HG02642 (cell line): ENCODE results near the gene HECW1.
"Not testable (repeated sequence)": the region's sequence is repeated elsewhere in the genome, so short reads cannot be mapped to it uniquely, and the experiment has no call there.

Experiments
- ATAC-seq: cut with Tn5 transposase; IDR thresholded peaks from one replicate; pipeline ENCODE4 v1.9.1; 2021; ENCODE audit warnings: mild to moderate bottlenecking; ENCODE audit not compliant: unreplicated experiment, poor library complexity

The HECW1 gene

GRCh38 chr7:43199371-43200160 lies 87.1 kb downstream of the HECW1 start:
- ATAC-seq, result no peak

- ATAC-seq, result no peak
These were observed 89.5 kb downstream of the HECW1 start for GRCh38 chr7:43201912-43202311.

DNA sequence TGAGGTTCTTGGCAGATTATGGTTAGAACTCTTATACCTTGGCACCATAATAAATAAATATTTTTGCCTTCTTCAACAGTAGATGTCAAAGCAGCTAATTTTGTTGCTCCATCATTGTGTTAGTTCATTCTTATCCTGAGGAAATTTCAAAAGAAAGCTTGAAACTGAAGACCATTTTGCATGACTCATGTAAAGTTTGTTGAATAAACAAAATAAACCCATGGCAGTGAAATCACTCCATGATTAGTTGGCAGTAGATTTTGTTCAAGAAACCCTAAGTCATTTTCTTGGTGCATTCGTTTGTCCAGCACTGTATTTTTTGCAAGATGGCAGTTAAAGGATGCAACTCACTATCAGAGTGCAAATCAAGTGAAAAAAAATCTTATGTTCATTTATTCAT lies 91.6 kb downstream of the HECW1 start:
- no peak for ATAC-seq

DNA sequence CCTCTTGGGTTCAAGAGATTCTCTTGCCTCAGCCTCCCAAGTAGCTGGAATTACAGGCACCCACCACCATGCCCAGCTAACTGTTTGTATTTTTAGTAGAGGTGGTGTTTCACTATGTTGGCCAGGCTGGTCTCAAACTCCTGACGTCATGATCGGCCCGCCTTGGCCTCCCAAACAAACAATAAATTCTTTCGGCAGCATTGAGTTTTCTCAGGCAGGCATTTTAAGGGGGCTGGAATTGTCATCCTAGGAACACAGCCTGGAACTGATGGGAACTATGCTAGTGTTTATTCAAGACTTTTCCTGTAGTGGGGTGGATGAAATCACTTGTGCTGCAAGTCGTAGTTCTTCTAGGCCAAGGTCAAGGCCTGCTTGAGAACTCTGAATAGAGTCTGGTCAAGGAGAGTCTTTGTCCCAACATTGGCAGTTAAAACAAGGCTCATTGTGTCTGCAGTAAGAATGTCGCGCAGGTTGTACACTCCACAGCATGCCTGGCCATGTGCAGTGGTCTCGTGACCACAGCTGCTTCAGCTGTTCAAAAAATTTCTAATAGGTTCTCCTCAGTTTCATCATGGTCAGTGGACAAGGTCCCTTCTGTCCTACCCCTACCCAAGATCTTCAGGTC lies 92.8 kb downstream of the HECW1 start:
- no peak for ATAC-seq

GRCh38 chr7:43208242-43208641 lies 95.8 kb downstream of the HECW1 start:
- no peak for ATAC-seq

DNA sequence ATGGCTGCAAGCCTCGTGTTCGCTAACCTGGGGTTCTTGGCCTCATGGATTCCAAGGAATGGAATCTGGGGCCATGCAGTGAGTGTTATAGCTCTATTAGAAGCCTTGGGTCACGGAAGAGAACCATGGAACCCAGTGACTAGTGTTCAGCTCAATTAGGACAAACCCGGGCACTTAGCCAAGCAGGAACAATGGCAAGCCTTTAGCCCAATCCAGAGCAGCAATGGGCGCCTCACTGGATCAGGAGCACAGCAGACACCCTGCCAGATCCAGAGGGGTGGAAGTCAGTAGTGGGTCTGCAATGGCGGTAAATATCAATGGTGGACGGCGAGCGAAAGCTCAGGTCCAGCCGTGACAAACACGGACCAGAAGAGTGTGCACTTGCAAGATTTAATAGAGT lies 98.1 kb downstream of the HECW1 start:
- not testable (repeated sequence) for ATAC-seq

GRCh38 chr7:43211286-43211685 lies 98.8 kb downstream of the HECW1 start:
- no peak for ATAC-seq

DNA sequence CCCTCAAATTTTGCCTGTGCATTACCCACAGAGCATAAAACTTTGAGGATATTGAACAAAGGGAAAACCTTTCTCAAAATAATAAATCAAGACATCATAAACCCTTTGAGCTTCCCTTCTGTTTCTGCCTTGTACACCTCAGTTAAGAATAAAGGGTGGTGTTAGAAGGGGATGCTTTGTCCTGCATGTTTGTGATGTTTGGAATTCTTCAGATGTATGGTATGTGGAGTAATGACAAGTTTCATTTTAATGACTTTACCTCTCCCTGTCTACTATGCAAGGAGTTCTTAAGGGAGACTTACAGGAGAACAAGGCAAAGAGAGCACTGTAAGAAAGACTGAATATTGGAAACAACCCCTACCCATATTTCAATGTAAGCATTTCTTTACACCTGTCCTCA lies 99.2 kb downstream of the HECW1 start:
- no peak for ATAC-seq

- ATAC-seq, result no peak
These were observed 100.5 kb downstream of the HECW1 start for GRCh38 chr7:43212921-43213320.

DNA sequence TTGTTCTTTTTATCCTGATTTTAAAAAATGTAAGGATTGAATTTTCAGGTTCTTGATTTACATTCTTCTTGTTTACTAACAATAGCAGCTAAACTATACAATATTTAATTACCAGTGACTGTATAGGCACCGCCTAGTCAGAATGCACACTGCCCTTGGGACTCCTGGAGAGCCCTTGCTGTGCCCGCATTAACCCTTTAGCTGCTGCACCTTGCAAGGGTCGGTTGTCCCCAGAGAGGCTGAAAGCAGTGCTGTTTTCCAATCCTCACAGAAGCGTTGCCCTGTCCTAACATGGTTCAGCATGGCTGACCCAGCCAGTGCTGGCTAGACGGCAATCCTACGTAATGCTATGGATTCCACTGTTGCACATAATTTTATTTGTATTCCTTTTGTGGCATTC lies 102.6 kb downstream of the HECW1 start:
- ATAC-seq, result no peak

GRCh38 chr7:43217055-43217454 lies 104.6 kb downstream of the HECW1 start:
- ATAC-seq, result no peak

DNA sequence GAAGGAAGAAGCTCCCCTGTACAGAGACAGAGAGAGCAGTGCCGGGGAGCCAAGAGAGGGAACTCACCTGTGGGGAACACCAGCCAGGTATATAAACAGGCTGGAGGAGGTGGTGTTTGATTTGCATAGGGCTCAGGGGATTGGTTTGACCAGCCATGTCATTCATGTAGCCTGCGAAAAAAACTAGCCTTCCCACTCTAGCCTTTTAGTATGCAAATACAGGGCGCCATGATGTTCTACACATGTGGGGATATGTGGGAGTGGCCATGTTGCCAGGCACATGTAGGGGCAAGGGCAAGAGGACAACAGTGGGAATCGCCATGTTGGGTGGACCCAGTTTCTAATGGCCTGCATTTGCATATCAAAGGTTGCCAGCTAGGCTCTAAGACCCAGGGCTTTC lies 106.5 kb downstream of the HECW1 start:
- not testable (repeated sequence) for ATAC-seq

DNA sequence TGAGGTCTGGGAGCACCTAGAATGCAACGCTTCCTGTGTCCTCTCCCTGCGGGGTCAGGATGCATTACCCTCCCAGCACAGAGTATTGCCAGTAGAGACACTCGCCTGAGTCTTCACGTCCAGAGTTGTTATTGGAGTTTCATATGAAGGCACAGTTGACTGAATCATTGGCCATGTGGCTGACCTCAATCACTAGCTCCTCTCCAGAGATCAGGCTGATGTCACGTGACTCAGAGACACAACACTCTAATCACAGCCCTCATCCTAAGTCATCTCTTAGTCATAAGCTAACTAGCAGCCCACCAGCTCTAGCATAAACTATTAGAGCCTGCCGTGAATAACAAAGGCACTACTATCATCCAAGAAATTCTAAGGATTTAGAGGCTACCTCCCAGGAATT lies 107.8 kb downstream of the HECW1 start:
- ATAC-seq, result no peak

DNA sequence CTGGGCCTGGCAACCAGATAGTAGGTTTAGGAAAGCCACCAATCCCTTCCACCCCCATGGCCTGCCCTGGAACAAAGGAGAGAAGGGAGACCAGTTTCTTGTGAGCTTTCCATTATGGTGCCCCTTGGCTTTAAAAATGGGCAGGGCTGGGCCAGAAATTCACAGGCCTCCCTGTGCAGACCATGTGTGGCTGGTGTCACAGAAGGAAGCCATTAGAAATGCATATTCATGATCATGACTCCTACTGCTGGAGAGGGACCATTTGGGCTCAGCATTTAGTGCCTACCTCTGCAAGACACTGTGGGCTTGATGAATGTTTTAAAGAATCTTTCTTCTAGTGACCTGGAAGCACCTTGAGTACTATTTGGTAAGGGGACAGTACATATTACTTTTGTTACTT lies 108.3 kb downstream of the HECW1 start:
- ATAC-seq, result no peak

DNA sequence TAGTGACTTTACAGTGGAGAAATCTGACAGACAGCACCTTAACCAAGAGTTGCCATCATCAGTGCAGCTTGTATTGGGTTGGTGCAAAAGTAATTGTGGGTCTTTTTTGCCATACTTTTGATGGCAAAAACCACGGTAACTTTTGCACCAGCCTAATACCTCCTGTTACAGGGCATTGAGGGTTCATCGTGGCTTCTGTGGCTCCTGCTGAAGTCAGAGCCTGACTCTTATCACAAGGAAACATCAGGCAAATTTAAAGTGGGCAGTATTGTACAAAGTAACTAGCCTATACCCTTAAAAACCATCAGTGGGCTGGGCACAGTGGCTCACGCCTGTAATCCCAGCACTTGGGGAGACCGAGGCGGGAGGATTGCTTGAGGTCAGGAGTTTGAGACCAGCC lies 117.4 kb downstream of the HECW1 start:
- no peak for ATAC-seq

DNA sequence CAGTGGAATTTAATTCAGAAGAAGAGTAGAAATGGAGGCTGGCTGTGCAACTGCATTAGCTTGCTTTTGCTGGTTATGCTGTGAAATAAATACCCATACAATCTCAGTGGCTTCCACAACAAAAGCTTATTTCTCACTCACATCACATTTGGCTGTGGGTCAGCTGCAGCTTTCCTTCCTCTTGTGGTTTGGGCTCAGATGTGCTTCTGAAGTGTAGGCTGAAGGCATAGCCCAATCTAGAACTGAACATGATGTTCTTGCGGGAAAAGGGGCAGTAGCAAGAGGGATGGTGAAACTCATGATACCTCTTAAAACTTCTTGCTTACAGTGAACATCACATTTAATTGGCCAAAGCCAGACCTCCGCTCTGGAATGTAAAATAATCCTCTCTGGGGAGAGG lies 119.9 kb downstream of the HECW1 start:
- no peak for ATAC-seq

DNA sequence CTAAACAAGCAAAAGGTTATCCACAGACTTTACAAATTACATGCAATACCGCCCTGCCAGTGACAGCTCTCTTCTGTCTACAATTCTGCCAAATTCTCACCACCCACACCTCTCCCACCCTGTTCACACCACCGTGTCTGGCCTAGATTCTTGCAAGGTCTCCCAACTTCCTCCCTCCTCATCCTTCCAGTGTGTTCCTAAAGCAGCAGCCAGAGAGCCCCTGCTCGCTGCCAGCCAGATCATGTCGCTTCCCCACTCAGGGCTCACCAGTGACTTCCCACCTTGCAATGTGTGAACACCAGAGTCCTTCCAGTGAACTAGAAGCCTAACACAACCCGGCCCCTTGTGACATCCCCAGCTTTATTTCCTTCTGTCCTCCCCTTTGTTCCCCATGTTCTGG lies 121.6 kb downstream of the HECW1 start:
- no peak for ATAC-seq

GRCh38 chr7:43234968-43235367 lies 122.5 kb downstream of the HECW1 start:
- ATAC-seq, result no peak

DNA sequence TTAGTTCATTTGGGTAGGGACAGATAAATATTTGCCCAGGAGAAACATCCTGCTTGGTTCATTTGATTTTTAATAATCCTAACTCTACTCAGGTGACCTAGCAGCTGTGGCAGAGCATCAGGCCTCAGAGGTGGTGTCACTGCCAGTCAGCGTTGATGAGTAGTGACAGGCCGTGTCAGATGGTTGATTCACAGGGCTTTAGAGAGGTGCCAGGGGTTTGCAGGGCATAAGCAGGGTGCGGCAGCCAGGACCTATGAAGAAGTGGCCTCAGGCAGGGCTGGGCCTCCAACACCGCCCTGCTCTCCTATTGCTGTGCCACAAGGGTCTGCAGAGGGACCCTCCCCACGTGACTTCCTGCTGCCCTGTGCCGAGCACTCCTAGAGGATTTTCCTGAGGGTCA lies 128.1 kb downstream of the HECW1 start:
- ATAC-seq, result no peak

DNA sequence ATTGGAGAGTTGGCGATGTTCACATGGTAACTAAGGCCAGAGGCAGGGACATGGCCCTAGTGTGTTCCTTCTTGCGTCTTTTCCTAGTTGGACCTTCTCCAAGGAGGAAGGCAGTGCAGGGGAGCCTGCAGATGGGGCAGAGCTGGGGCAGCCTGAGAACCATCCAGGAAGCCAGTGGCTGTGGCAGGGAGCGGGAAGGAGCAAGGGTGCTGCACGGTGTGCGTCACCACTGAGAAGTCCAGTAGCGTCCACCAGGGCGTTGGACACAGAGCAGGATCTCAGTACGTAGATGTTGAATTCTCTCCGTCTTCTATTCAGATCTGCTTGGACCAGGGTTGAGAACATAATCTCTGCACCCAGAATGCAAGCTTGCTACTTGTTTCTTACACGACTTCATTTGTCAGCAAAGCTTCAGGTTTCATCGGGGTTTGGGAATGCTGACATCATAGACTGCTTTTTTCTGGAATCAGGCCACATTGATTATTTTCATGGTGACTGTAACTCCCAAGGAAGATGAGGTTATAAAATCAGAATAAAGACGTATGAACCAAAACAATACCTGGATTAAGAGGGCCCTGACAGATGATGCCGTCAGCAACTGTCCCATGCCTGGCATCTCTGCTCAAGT lies 130.3 kb downstream of the HECW1 start:
- no peak for ATAC-seq

DNA sequence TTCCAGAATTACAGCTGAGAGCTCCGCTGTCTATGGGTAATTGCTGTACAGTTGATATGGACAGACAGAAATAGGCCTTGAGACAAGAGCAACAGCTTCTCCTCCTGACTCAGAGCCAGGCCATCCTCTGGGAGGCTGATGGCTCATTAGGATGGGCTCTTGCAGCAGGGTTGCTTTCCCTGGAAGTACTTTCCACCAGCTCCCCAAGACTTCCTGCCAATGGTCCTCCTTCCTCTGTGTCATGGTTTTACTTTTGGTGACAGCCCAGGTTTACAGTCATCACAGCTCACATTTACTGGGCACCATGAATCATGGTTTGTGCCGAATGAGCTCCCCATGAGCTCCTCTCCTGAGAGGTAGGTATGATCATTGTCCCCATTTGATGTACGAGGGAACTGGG lies 131.8 kb downstream of the HECW1 start:
- no peak for ATAC-seq

GRCh38 chr7:43244784-43245183 lies 132.3 kb downstream of the HECW1 start:
- no peak for ATAC-seq
